D341Med (cell line): Measurements from ENCODE around the gene MAPK8IP3.

Source experiments
- DNase-seq: peaks from one replicate; pipeline ENCODE4 v3.0.0; 2012; ENCODE audit warnings: low spot score

The MAPK8IP3 gene

GRCh38 chr16:1775006-1775845 lies 69.2 kb downstream of the MAPK8IP3 start:
- DNase-seq: no peak

DNA sequence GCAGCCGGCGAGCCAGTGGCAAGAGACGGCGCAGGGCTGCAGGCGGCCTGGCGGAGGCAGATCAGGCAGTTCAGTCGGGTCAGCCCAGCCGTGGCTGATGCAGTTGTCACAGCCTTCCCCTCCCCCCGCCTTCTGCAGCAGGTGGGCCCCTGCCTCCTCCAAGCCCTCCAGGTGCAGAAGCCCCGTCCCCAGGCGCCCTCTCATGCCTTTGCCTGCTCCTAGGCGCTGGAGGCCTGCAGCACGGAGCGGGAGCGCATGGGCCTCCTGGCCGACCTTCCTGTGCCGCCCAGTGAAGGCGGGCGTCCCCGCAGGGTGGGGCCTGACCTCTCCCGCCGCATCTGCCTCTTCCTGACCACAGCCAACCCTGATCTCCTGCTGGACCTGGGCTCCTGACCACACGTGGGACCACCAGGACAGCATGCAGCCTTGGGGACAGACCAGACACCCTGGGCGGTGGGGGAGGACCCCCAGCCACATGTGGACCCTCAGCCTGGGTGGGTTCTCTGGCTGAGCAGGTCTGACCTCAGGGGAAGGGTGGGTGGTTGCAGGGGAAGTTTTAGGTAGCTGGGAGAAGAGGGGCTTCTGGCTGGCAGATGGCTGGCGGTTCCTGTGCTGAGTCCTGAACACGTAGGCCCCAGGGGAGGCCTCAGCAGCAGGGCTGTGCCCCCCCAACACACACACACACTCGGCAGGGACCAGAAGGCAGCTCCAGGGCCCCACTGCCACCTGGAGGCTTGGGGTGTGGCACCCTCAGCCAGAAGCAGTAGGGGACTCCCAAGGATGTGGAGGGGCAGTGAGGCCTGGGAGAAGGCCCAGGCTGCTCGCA lies 70.1 kb downstream of the MAPK8IP3 start:
- peak; percentile 69 for DNase-seq

GRCh38 chr16:1776672-1776955 lies 70.6 kb downstream of the MAPK8IP3 start:
- no peak for DNase-seq

GRCh38 chr16:1776991-1777374 lies 71.0 kb downstream of the MAPK8IP3 start:
- DNase-seq: no peak

GRCh38 chr16:1777375-1778199 lies 71.6 kb downstream of the MAPK8IP3 start:
- no peak for DNase-seq

GRCh38 chr16:1778200-1779179 lies 72.5 kb downstream of the MAPK8IP3 start:
- no peak for DNase-seq

DNA sequence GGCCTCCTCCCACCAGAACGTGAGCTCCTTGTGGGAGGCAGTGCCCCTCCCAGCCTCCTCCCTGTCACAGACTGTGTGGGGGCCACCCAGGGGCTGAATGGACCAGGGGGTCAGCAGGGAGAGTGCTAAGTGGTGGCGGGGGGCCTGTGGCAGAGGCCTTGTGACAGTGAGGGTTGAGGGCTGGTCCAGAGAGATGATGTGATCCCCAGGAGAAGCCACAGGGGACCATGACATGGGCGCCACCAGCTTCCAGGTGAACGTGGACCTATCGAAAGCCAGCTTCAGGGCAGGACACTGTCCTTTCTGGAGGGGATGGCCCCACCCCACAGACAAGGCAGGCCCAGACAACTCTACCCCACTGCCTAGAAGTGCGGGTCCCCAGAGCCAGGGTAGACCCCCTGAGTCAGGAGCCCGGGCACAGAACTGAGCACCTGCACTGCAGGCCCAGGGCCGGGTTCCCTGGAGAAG lies 73.3 kb downstream of the MAPK8IP3 start:
- DNase-seq: no peak

DNA sequence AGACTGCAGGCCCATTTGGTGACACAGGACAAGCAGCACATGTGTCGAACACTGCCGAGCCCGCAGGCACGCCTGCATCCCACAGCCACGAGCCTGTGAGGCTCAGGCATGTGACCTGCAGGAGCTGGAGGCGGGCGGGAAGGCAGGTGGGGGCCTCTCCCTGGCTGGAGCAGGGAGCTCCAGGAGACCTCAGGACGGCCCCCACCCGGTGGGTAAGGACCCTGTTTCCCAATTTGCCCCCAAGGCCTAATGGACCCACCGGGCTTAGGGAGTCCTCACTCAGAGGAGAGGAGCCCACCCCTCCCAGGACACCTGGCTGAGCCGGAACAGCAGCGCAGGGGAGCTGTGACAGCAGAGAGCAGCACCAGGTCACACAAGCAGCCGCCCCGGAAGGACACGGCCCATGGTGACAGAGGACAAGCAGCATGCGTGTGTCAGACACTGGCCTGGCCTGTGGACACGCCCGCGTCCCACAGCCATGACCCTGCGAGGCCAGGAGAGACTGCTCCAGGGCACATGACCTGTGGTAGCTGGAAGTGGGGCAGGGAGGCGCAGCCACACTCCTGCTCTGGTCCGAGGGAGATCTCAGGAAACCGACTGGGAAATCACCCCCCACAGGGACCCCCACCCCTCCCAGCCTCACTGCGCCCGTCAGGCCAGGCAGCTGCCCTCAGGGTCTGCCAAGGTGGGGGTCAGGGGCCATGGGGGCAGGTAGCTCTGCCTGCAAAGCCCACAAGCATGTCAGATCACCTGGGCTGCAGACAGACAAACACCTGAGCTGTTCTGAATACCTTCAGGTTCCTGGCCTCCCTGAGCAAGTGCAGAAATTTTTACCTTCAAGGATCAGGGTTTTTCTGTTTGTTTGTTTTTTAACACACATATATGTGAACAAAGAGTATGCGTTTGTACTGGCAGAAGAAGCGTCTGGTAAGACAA lies 74.0 kb downstream of the MAPK8IP3 start:
- no peak for DNase-seq

GRCh38 chr16:1780677-1781072 lies 74.7 kb downstream of the MAPK8IP3 start:
- DNase-seq: no peak

DNA sequence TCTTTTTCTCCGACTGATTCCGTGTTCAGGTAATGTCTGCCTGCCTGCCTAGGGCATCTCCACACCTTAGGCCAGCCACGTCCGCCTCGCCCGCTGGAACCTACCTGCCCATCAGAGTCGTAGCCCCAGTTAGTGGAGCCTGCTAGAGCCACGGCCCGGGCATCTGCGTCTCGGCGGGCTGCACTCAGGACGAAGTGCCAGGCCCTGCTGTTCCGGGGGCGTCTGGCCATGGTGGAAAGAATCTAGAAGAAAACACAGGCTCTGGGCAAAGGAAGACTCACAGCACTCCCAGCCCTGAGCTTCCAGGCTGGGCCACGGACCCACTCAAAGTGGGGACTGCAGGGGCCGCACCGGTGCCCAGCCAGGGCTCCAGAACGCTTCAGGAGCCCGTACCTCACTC lies 75.3 kb downstream of the MAPK8IP3 start:
- no peak for DNase-seq

DNA sequence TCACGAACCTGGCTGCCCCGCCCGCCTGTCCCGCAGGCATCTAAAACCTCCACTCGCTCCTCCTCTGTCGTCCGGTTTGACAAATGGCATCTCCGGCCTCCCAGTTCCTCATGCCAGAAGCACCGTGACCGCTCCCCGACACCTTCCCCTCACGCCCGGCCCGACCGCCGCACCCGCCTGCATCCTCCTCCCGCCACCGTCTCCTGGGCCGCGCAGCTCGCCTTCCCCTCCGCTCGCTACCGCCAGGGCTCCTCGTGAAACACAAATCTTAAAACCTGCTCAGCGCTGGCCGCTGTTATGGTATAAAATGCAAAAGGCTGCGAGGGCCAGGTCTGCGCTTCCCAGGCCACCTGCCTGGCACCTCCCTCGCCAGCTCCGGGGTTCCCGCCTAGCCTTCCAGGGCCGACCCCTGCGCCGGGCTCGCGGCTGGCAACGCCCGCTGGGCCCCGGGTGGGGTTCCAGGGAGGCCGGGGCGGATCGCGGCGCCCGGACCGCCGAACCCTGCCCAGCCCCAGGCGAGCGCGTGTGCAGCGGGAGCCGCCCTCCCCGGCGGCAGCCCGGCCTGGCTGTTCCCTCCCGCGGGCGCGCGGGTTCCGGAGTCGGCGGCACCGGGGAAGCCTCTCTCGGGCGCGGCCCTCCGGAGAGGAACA lies 75.9 kb downstream of the MAPK8IP3 start:
- DNase-seq: peak; percentile 69

GRCh38 chr16:1782408-1783264 lies 76.6 kb downstream of the MAPK8IP3 start, which contains the start of the genes NUBP2 and SPSB3:
Gene NUBP2, plus strand, starts transcription at chr16:1782960. Its CDS starts 61 bp downstream, at chr16:1783021.
Gene SPSB3, minus strand, starts transcription at chr16:1782571. Its CDS starts 1,088 bp downstream, at chr16:1781483.
- peak; percentile 96 for DNase-seq

DNA sequence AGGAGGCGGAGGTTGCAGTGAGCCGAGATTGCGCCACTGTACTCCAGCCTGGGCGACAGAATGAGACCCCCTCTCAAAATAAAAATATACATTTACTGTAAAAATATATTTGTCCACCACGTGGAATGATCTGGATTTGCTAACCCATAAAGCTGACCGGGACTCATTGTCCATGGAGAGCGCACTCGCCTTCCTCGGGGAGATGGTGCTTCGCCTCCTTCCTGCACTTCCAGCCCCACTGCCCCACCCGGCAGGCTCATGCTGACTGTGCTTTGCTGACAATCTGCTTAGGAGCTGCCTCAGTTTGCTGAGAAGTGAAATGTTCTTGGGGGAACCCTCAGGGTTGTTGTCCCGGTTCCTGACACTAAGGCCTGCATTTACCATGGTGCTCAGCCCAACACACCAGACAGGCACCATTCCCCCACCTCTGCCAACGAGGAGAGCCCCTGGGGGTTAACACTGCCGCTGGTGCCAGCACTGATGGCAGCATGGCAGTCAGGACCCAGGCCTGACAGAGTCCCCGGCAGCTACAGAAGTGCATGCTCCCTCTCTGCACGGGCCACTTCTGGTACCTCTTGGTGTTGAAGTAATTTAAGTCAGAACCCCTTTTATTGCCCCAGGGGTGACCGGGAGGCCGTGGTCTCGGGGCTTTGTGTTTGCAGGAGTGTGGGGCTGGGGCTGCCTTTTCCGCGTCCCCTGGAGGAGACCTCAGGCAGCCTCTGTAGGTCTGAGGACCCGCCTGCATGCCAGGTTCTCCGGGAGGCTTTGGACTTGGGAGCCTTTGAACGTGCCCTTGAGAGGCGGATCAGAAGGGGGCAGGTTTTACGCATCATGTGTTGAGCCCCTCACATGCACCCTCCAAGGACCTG lies 79.2 kb downstream of the MAPK8IP3 start:
- no peak for DNase-seq

GRCh38 chr16:1785846-1786170 lies 79.8 kb downstream of the MAPK8IP3 start:
- DNase-seq: no peak

GRCh38 chr16:1786242-1787055 lies 80.5 kb downstream of the MAPK8IP3 start:
- DNase-seq: no peak

- DNase-seq: no peak
Observed at GRCh38 chr16:1787056-1787321, 81.0 kb downstream of the MAPK8IP3 start.
